Measurements from ENCODE around the gene FRYL.

FRYL gene

GRCh38 chr4:48681856-48682255 lies 98.2 kb downstream of the FRYL start:
- Histone ChIP-seq H3K4me1 (ENCODE audit: control insufficient read depth, insufficient read depth, low read length) (no peaks in the 10 kb centered on the region), H3K36me3 (ENCODE audit: control insufficient read depth in 2 of 2, insufficient read depth in 2 of 2, low read length in 2 of 2) (no peaks in the 10 kb centered on the region), H3K9ac (ENCODE audit: low read length in 2 of 2) (no peak overlapping the region), H3K4me3 (ENCODE audit: low read length in 2 of 2) (no peak overlapping the region), H3K9me3 (ENCODE audit: control insufficient read depth in 2 of 2, low read length in 2 of 2) (no peaks in the 10 kb centered on the region), H3K27ac (ENCODE audit: low read length) (no peak overlapping the region), H3K27me3 (ENCODE audit: control insufficient read depth in 1 of 2, insufficient read depth in 2 of 2, low read length in 2 of 2) (no peaks in the 10 kb centered on the region)

GRCh38 chr4:48680848-48681568 lies 99.1 kb downstream of the FRYL start:
- Histone ChIP-seq H3K27ac (ENCODE audit: low read length) (no peak overlapping the region), H3K27me3 (ENCODE audit: control insufficient read depth in 1 of 2, insufficient read depth in 2 of 2, low read length in 2 of 2) (no peaks in the 10 kb centered on the region), H3K9ac (ENCODE audit: low read length in 2 of 2) (no peak overlapping the region)

GRCh38 chr4:48673537-48673936 lies 106.5 kb downstream of the FRYL start:
- H3K9me3 ChIP-seq (ENCODE audit: control insufficient read depth in 2 of 2, low read length in 2 of 2) = no peaks in the 10 kb centered on the region
- no peaks in the 10 kb centered on the region for H3K27me3 ChIP-seq (ENCODE audit: control insufficient read depth in 1 of 2, insufficient read depth in 2 of 2, low read length in 2 of 2)
- no peaks in the 10 kb centered on the region for H3K36me3 ChIP-seq (ENCODE audit: control insufficient read depth in 2 of 2, insufficient read depth in 2 of 2, low read length in 2 of 2)
- H3K4me3 ChIP-seq (ENCODE audit: low read length in 2 of 2) = no peak overlapping the region
- H3K27ac ChIP-seq (ENCODE audit: low read length) = no peak overlapping the region
- H3K4me1 ChIP-seq (ENCODE audit: control insufficient read depth, insufficient read depth, low read length) = no peaks in the 10 kb centered on the region
- H3K9ac ChIP-seq (ENCODE audit: low read length in 2 of 2) = no peak overlapping the region

More at GRCh38 chr4:48680848-48681568, 99.1 kb downstream of the FRYL start:
- H3K4me3 ChIP-seq (ENCODE audit: low read length in 2 of 2) = no peak overlapping the region
- no peaks in the 10 kb centered on the region for H3K9me3 ChIP-seq (ENCODE audit: control insufficient read depth in 2 of 2, low read length in 2 of 2)
- no peaks in the 10 kb centered on the region for H3K36me3 ChIP-seq (ENCODE audit: control insufficient read depth in 2 of 2, insufficient read depth in 2 of 2, low read length in 2 of 2)
- H3K4me1 ChIP-seq (ENCODE audit: control insufficient read depth, insufficient read depth, low read length) = no peaks in the 10 kb centered on the region

- H3K27me3 ChIP-seq (ENCODE audit: control insufficient read depth in 1 of 2, insufficient read depth in 2 of 2, low read length in 2 of 2) = no peaks in the 10 kb centered on the region
- no peak overlapping the region for H3K9ac ChIP-seq (ENCODE audit: low read length in 2 of 2)
- H3K9me3 ChIP-seq (ENCODE audit: control insufficient read depth in 2 of 2, low read length in 2 of 2) = no peaks in the 10 kb centered on the region
- H3K4me3 ChIP-seq (ENCODE audit: low read length in 2 of 2) = no peak overlapping the region
- H3K27ac ChIP-seq (ENCODE audit: low read length) = no peak overlapping the region
- H3K36me3 ChIP-seq (ENCODE audit: control insufficient read depth in 2 of 2, insufficient read depth in 2 of 2, low read length in 2 of 2) = no peaks in the 10 kb centered on the region
- H3K4me1 ChIP-seq (ENCODE audit: control insufficient read depth, insufficient read depth, low read length) = no peaks in the 10 kb centered on the region
Observed at GRCh38 chr4:48670587-48670986, 109.5 kb downstream of the FRYL start.

- Histone ChIP-seq H3K9ac (ENCODE audit: low read length in 2 of 2) (no peak overlapping the region), H3K27ac (ENCODE audit: low read length) (no peak overlapping the region), H3K27me3 (ENCODE audit: control insufficient read depth in 1 of 2, insufficient read depth in 2 of 2, low read length in 2 of 2) (no peaks in the 10 kb centered on the region), H3K4me1 (ENCODE audit: control insufficient read depth, insufficient read depth, low read length) (no peaks in the 10 kb centered on the region), H3K4me3 (ENCODE audit: low read length in 2 of 2) (no peak overlapping the region), H3K9me3 (ENCODE audit: control insufficient read depth in 2 of 2, low read length in 2 of 2) (no peaks in the 10 kb centered on the region), H3K36me3 (ENCODE audit: control insufficient read depth in 2 of 2, insufficient read depth in 2 of 2, low read length in 2 of 2) (no peaks in the 10 kb centered on the region)
Observed at GRCh38 chr4:48669086-48669485, 111.0 kb downstream of the FRYL start.

GRCh38 chr4:48668254-48669017 lies 111.6 kb downstream of the FRYL start:
- Histone ChIP-seq H3K27me3 (ENCODE audit: control insufficient read depth in 1 of 2, insufficient read depth in 2 of 2, low read length in 2 of 2) (no peaks in the 10 kb centered on the region), H3K4me3 (ENCODE audit: low read length in 2 of 2) (no peak overlapping the region), H3K4me1 (ENCODE audit: control insufficient read depth, insufficient read depth, low read length) (no peaks in the 10 kb centered on the region), H3K9ac (ENCODE audit: low read length in 2 of 2) (no peak overlapping the region), H3K36me3 (ENCODE audit: control insufficient read depth in 2 of 2, insufficient read depth in 2 of 2, low read length in 2 of 2) (no peaks in the 10 kb centered on the region), H3K27ac (ENCODE audit: low read length) (no peak overlapping the region), H3K9me3 (ENCODE audit: control insufficient read depth in 2 of 2, low read length in 2 of 2) (no peaks in the 10 kb centered on the region)

GRCh38 chr4:48667148-48667547 lies 112.9 kb downstream of the FRYL start:
- Histone ChIP-seq H3K36me3 (ENCODE audit: control insufficient read depth in 2 of 2, insufficient read depth in 2 of 2, low read length in 2 of 2) (no peaks in the 10 kb centered on the region), H3K9ac (ENCODE audit: low read length in 2 of 2) (no peak overlapping the region), H3K4me3 (ENCODE audit: low read length in 2 of 2) (no peak overlapping the region), H3K27ac (ENCODE audit: low read length) (no peak overlapping the region), H3K27me3 (ENCODE audit: control insufficient read depth in 1 of 2, insufficient read depth in 2 of 2, low read length in 2 of 2) (no peaks in the 10 kb centered on the region), H3K4me1 (ENCODE audit: control insufficient read depth, insufficient read depth, low read length) (no peaks in the 10 kb centered on the region), H3K9me3 (ENCODE audit: control insufficient read depth in 2 of 2, low read length in 2 of 2) (no peaks in the 10 kb centered on the region)

GRCh38 chr4:48665555-48666186 lies 114.4 kb downstream of the FRYL start:
- Histone ChIP-seq H3K36me3 (ENCODE audit: control insufficient read depth in 2 of 2, insufficient read depth in 2 of 2, low read length in 2 of 2) (no peaks in the 10 kb centered on the region), H3K27me3 (ENCODE audit: control insufficient read depth in 1 of 2, insufficient read depth in 2 of 2, low read length in 2 of 2) (no peaks in the 10 kb centered on the region), H3K27ac (ENCODE audit: low read length) (no peak overlapping the region), H3K9ac (ENCODE audit: low read length in 2 of 2) (no peak overlapping the region), H3K4me3 (ENCODE audit: low read length in 2 of 2) (no peak overlapping the region), H3K9me3 (ENCODE audit: control insufficient read depth in 2 of 2, low read length in 2 of 2) (no peaks in the 10 kb centered on the region), H3K4me1 (ENCODE audit: control insufficient read depth, insufficient read depth, low read length) (no peaks in the 10 kb centered on the region)

GRCh38 chr4:48664938-48665337 lies 115.1 kb downstream of the FRYL start:
- Histone ChIP-seq H3K9ac (ENCODE audit: low read length in 2 of 2) (no peak overlapping the region), H3K27me3 (ENCODE audit: control insufficient read depth in 1 of 2, insufficient read depth in 2 of 2, low read length in 2 of 2) (no peaks in the 10 kb centered on the region), H3K4me3 (ENCODE audit: low read length in 2 of 2) (no peak overlapping the region), H3K9me3 (ENCODE audit: control insufficient read depth in 2 of 2, low read length in 2 of 2) (no peaks in the 10 kb centered on the region), H3K4me1 (ENCODE audit: control insufficient read depth, insufficient read depth, low read length) (no peaks in the 10 kb centered on the region), H3K36me3 (ENCODE audit: control insufficient read depth in 2 of 2, insufficient read depth in 2 of 2, low read length in 2 of 2) (no peaks in the 10 kb centered on the region), H3K27ac (ENCODE audit: low read length) (no peak overlapping the region)

- H3K4me3 ChIP-seq (ENCODE audit: low read length in 2 of 2) = no peak overlapping the region
- no peaks in the 10 kb centered on the region for H3K27me3 ChIP-seq (ENCODE audit: control insufficient read depth in 1 of 2, insufficient read depth in 2 of 2, low read length in 2 of 2)
- H3K9me3 ChIP-seq (ENCODE audit: control insufficient read depth in 2 of 2, low read length in 2 of 2) = no peaks in the 10 kb centered on the region
- no peaks in the 10 kb centered on the region for H3K4me1 ChIP-seq (ENCODE audit: control insufficient read depth, insufficient read depth, low read length)
- H3K27ac ChIP-seq (ENCODE audit: low read length) = no peak overlapping the region
- H3K9ac ChIP-seq (ENCODE audit: low read length in 2 of 2) = no peak overlapping the region
- H3K36me3 ChIP-seq (ENCODE audit: control insufficient read depth in 2 of 2, insufficient read depth in 2 of 2, low read length in 2 of 2) = no peaks in the 10 kb centered on the region
Observed at GRCh38 chr4:48661391-48661790, 118.7 kb downstream of the FRYL start.

- no peaks in the 10 kb centered on the region for H3K9me3 ChIP-seq (ENCODE audit: control insufficient read depth in 2 of 2, low read length in 2 of 2)
- H3K36me3 ChIP-seq (ENCODE audit: control insufficient read depth in 2 of 2, insufficient read depth in 2 of 2, low read length in 2 of 2) = no peaks in the 10 kb centered on the region
- no peak overlapping the region for H3K9ac ChIP-seq (ENCODE audit: low read length in 2 of 2)
- H3K27ac ChIP-seq (ENCODE audit: low read length) = no peak overlapping the region
- H3K27me3 ChIP-seq (ENCODE audit: control insufficient read depth in 1 of 2, insufficient read depth in 2 of 2, low read length in 2 of 2) = no peaks in the 10 kb centered on the region
- no peak overlapping the region for H3K4me3 ChIP-seq (ENCODE audit: low read length in 2 of 2)
- H3K4me1 ChIP-seq (ENCODE audit: control insufficient read depth, insufficient read depth, low read length) = no peaks in the 10 kb centered on the region
Observed at GRCh38 chr4:48660347-48660746, 119.7 kb downstream of the FRYL start.

All from stomach smooth muscle (tissue), 2 donors.